ENCODE measurements around the gene DPP4. TPM values are rescaled to one million over a fixed set of nuclear protein-coding genes. Genes with fewer than 3 reads are reported as not detected.

DPP4 gene
- total and polyA plus RNA-seq, 2 of the 13 experiments (the other 11 are each of a cell fraction or from before 2014, with no cell fraction given), result 39.4 to 109 TPM

DNA sequence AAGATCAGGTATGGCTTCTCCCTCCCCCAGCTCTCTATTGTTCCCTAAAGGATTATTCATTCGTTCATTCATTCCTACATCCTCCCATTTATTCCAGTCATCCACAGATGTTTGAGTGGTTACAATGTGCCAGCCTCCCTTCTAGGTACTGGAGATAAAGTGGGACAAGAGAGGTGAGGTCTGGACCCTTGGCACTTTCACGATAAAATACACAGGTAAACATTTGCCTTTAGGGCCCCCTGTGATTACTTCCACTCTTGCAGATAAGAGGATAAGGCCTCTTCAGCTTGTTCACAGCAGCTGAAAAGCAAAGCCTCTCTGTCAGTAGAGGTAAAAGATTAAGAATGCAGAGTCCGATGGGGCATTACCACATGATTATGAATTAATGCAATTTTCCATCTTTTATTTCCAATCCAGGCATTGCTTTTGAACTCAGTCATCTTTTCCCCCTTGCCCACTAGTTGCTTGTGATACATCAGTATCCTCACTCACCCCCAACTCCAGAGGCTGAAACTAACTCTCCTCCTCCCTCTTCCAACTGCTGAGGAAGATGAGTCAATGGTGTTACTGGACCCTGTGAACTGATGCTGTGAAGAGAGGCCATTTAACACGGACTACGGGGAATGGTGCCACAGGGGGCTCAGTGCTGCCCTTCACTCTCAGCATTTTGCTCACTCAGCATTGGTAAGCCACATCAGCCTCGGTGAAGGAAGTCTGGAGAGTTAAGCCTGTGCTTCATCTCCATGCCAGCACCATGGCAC, 1.1 kb upstream of the DPP4 start (continued):
- no peak for TF ChIP-seq ATF1 (CRISPR knock-in tag; IDR thresholded peaks at IDR 0.05)
- no peak for TF ChIP-seq JDP2 (CRISPR knock-in tag; IDR thresholded peaks at IDR 0.05; ENCODE audit: borderline replicate concordance)
- TF ChIP-seq ZBTB7A (CRISPR knock-in tag; IDR thresholded peaks at IDR 0.05), result no peak
- TF ChIP-seq GPN1 (CRISPR knock-in tag; IDR thresholded peaks at IDR 0.05; ENCODE audit: borderline replicate concordance), result no peak
- TF ChIP-seq ZMYM4 (CRISPR knock-in tag; IDR thresholded peaks at IDR 0.05), result peak; percentile 70
- no peak for TF ChIP-seq SOX13 (IDR thresholded peaks at IDR 0.05)
- peak in 1 of 2 experiments; percentile 79; a peak in 2 of 4 replicates for TF ChIP-seq SOX13 (CRISPR knock-in tag; conservative IDR thresholded peaks at IDR 0.05 in 1 of 2, IDR thresholded peaks at IDR 0.05 in 1 of 2)
- TF ChIP-seq ARHGAP35 (CRISPR knock-in tag; IDR thresholded peaks at IDR 0.05; ENCODE audit: borderline replicate concordance), result no peak
- TF ChIP-seq GTF3A (CRISPR knock-in tag; conservative IDR thresholded peaks at IDR 0.05), result no peak
- TF ChIP-seq SRY (CRISPR knock-in tag; IDR thresholded peaks at IDR 0.05), result no peak
- TF ChIP-seq, protein P1, sequence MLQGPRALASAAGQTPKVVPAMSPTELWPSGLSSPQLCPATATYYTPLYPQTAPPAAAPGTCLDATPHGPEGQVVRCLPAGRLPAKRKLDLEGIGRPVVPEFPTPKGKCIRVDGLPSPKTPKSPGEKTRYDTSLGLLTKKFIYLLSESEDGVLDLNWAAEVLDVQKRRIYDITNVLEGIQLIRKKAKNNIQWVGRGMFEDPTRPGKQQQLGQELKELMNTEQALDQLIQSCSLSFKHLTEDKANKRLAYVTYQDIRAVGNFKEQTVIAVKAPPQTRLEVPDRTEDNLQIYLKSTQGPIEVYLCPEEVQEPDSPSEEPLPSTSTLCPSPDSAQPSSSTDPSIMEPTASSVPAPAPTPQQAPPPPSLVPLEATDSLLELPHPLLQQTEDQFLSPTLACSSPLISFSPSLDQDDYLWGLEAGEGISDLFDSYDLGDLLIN (CRISPR knock-in tag; IDR thresholded peaks at IDR 0.05; ENCODE audit: borderline replicate concordance), result no peak
- no peak for TF ChIP-seq GTF2F1 (IDR thresholded peaks at IDR 0.05; ENCODE audit: low read length)
- TF ChIP-seq ETS1 (CRISPR knock-in tag; IDR thresholded peaks at IDR 0.05), result no peak
- no peak for TF ChIP-seq ATAD3A (CRISPR knock-in tag; IDR thresholded peaks at IDR 0.05)
- TF ChIP-seq, protein P2, sequence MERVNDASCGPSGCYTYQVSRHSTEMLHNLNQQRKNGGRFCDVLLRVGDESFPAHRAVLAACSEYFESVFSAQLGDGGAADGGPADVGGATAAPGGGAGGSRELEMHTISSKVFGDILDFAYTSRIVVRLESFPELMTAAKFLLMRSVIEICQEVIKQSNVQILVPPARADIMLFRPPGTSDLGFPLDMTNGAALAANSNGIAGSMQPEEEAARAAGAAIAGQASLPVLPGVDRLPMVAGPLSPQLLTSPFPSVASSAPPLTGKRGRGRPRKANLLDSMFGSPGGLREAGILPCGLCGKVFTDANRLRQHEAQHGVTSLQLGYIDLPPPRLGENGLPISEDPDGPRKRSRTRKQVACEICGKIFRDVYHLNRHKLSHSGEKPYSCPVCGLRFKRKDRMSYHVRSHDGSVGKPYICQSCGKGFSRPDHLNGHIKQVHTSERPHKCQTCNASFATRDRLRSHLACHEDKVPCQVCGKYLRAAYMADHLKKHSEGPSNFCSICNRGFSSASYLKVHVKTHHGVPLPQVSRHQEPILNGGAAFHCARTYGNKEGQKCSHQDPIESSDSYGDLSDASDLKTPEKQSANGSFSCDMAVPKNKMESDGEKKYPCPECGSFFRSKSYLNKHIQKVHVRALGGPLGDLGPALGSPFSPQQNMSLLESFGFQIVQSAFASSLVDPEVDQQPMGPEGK (CRISPR knock-in tag; IDR thresholded peaks at IDR 0.05), result peak; percentile 63; the same call in 1 of the 2 replicates
- TF ChIP-seq SNAPC4 (CRISPR knock-in tag; IDR thresholded peaks at IDR 0.05), result 0 out of 2 replicates have a peak, but pooled peaks have one; percentile 39
- TF ChIP-seq HES4 (CRISPR knock-in tag; IDR thresholded peaks at IDR 0.05; ENCODE audit: borderline replicate concordance), result no peak
- no peak for TF ChIP-seq HNF4G (IDR thresholded peaks at IDR 0.05; ENCODE audit: borderline replicate concordance, low read depth, low read length)
- peak; percentile 48; the same call in 1 of the 2 replicates for TF ChIP-seq HNF4G (CRISPR knock-in tag; IDR thresholded peaks at IDR 0.05; ENCODE audit: borderline replicate concordance, low read depth)
- no peak for TF ChIP-seq NR1H2 (CRISPR knock-in tag; IDR thresholded peaks at IDR 0.05; ENCODE audit: borderline replicate concordance, low read depth)
